Colonic mucosa (tissue), 4 donors: ENCODE measurements around the gene MED23. TPM values are rescaled to one million over a fixed set of nuclear protein-coding genes. Genes with fewer than 3 reads are reported as not detected.

Source experiments
- DNase-seq: peaks from one replicate; pipeline ENCODE4 v3.0.0-alpha.2; 2020
- H3K27ac ChIP-seq: fragments of 200-600 bp; one replicate; pipeline ENCODE4 v1.8.0; 2021
- H3K27me3 ChIP-seq: fragments of 200-600 bp; one replicate; pipeline ENCODE4 v1.8.0; 2021
- H3K36me3 ChIP-seq: fragments of 200-600 bp; one replicate; pipeline ENCODE4 v1.8.0; 2021
- H3K4me1 ChIP-seq: fragments of 200-600 bp; one replicate; pipeline ENCODE4 v1.8.0; 2021; ENCODE audit warnings: mild to moderate bottlenecking
- H3K4me3 ChIP-seq: fragments of 200-600 bp; one replicate; pipeline ENCODE4 v1.8.0; 2021
- H3K9ac ChIP-seq, 2 donors: one replicate each; pipeline ENCODE4 v1.7.0; 2013; ENCODE audit warnings: control low read depth in 2 of 2, low read depth in 2 of 2, low read length in 2 of 2
- H3K9me3 ChIP-seq: fragments of 200-600 bp; one replicate; pipeline ENCODE4 v1.8.0; 2021
- intact Hi-C: fragments of 100-400 bp; cut with DNase I; formaldehyde crosslinking; loops from one replicate; pipeline ENCODE4 v1.14.1; 2022
- total RNA-seq, 2 donors: library from RNA; stranded (reverse); fragmentation: NEBNext Ultra II Directional in 1 of 2; extraction: Animal tissue kit (Norgen Biotek cat#: 25700) in 1 of 2; gene quantifications; one replicate each; pipeline ENCODE4 v1.2.1, GENCODE V29; 2021
- TF ChIP-seq, protein P1 (sequence below): fragments of 200-600 bp; IDR thresholded peaks from one replicate; pipeline ENCODE4 v1.8.0; 2022; ENCODE audit warnings: antibody characterized with exemption, mild to moderate bottlenecking
- donor health status: healthy.
- donor health status: DM: no; HTN: no; CAD: no.
- donor health status: DM: no; HTN: no; CAD: no.

Gene MED23
- total RNA-seq, 2 donors from 2014 or later: 24.5 to 36.5 TPM

DNA sequence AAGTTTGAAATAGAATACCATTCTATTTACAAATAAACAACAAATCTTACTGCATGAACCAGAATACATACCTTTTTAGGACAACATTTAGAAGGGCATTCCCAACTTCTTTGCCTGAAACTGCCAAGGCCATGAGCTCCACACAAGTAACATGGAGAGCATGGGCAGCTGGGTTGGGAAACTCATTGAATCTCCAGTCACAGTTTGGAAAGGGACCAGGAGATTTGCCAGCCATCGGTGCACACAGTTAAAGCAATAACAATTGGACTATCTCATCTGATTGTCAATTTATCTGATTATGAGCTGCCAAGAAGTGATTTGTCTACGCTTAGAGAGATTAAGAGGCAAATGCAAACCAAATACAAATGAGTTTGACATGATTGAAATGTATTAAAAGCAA is 35.1 kb downstream of the MED23 start:
- no peak overlapping the region for H3K4me3 ChIP-seq
- no peaks in the 10 kb centered on the region for H3K4me1 ChIP-seq
- no peaks in the 10 kb centered on the region for H3K9me3 ChIP-seq
- TF ChIP-seq, protein P1, sequence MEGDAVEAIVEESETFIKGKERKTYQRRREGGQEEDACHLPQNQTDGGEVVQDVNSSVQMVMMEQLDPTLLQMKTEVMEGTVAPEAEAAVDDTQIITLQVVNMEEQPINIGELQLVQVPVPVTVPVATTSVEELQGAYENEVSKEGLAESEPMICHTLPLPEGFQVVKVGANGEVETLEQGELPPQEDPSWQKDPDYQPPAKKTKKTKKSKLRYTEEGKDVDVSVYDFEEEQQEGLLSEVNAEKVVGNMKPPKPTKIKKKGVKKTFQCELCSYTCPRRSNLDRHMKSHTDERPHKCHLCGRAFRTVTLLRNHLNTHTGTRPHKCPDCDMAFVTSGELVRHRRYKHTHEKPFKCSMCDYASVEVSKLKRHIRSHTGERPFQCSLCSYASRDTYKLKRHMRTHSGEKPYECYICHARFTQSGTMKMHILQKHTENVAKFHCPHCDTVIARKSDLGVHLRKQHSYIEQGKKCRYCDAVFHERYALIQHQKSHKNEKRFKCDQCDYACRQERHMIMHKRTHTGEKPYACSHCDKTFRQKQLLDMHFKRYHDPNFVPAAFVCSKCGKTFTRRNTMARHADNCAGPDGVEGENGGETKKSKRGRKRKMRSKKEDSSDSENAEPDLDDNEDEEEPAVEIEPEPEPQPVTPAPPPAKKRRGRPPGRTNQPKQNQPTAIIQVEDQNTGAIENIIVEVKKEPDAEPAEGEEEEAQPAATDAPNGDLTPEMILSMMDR: no peak
- intact Hi-C loops: no loop called here
- peaks cover 28% of the 10 kb centered on the region for H3K36me3 ChIP-seq
- DNase-seq: no peak
- H3K27ac ChIP-seq: no peak overlapping the region
- no peak overlapping the region for H3K9ac ChIP-seq
- H3K27me3 ChIP-seq: no peaks in the 10 kb centered on the region

DNA sequence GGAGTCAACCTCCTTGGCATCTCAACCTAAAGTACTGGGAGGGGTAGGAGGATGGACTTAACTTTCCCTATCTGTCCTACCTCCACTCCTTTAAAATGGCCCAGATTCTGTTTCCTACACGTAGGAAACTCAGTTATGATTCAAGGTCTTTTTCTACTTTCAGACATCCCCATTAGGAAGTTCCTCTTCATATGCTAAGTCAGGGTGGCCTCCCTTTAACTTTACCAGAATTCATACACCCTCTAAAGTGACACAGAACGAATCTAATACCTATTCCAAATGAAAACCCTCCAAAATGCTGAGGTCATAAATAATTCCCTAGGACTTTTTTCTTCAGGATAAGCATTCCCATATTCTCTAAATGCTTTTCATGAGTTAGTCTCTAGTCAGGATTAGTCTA is 39.4 kb downstream of the MED23 start:
- TF ChIP-seq, protein P1: no peak
- Histone ChIP-seq H3K27ac (no peak overlapping the region), H3K4me1 (no peaks in the 10 kb centered on the region), H3K9me3 (no peaks in the 10 kb centered on the region), H3K36me3 (peaks cover 11% of the 10 kb centered on the region), H3K27me3 (no peaks in the 10 kb centered on the region), H3K9ac (no peak overlapping the region), H3K4me3 (no peak overlapping the region)
- no peak for DNase-seq
- intact Hi-C loops: no loop called here

DNA sequence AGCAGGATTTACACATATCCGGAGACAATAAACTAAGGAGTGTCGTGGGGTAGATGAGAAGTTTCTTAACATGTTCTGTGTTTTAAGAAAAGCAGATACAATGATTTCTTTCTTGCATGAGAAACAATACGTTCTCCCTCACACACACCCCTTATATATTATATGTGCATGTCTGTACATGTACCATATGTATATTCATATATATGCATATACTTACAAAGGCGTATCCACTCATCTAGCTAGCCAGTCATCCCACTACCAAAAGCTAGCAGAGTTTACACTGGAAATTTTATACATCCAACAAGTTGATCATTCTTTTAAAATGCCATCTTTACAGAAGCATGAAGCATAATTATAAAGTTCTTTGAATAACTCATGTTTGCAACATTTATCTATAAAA is 40.1 kb downstream of the MED23 start:
- no peak overlapping the region for H3K9ac ChIP-seq
- H3K27me3 ChIP-seq: no peaks in the 10 kb centered on the region
- TF ChIP-seq, protein P1: no peak
- no peak overlapping the region for H3K27ac ChIP-seq
- intact Hi-C loops: no loop called here
- H3K4me1 ChIP-seq: no peaks in the 10 kb centered on the region
- H3K36me3 ChIP-seq: peaks cover 11% of the 10 kb centered on the region
- no peaks in the 10 kb centered on the region for H3K9me3 ChIP-seq
- H3K4me3 ChIP-seq: no peak overlapping the region
- no peak for DNase-seq

DNA sequence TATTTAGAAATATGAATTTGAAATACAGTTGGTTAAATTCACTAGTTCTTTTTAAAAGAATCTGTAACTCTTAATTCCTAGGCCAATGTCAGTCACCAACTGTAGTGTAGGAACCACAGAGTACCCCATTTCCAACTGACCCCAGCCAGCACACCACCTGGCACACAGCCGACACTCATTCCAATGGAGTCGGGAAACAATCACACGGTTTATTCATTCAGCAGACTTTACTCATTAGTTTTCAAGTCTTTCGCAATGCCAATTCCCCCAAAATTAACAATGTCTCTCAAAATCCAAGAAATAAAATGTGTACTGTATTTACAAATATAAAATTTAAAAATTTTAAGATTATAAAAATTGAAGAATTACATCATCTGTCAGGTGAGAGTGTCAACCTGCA is 41.5 kb downstream of the MED23 start:
- DNase-seq: no peak
- H3K36me3 ChIP-seq: peaks cover 6% of the 10 kb centered on the region
- H3K9me3 ChIP-seq: no peaks in the 10 kb centered on the region
- H3K4me3 ChIP-seq: no peak overlapping the region
- H3K9ac ChIP-seq: no peak overlapping the region
- intact Hi-C loops: no loop called here
- TF ChIP-seq, protein P1: no peak
- H3K27ac ChIP-seq: no peak overlapping the region
- H3K4me1 ChIP-seq: no peaks in the 10 kb centered on the region
- no peaks in the 10 kb centered on the region for H3K27me3 ChIP-seq

DNA sequence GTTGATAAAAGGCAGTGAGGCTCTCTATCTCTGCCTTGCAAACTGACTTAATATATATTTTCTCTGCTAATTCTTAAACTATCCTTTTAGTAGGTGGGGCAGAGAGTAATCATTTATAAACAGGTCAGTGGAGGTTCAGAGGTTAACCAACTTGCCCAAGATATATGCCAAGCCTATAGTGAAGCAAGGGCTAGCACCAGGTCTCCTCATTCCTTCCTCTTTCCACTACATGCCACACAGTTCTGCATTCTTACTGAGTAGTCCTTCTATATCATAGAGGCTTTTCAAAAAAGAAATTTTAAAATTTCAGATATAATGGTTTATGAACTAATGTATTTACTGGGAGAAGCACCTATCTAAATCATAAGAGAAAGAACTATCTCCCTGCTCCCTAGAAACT is 46.5 kb downstream of the MED23 start:
- no peak overlapping the region for H3K9ac ChIP-seq
- TF ChIP-seq, protein P1: no peak
- no peaks in the 10 kb centered on the region for H3K36me3 ChIP-seq

More for the DNA sequence above, 46.5 kb downstream of the MED23 start:
- no peak for DNase-seq
- no peaks in the 10 kb centered on the region for H3K27me3 ChIP-seq
- H3K27ac ChIP-seq: no peak overlapping the region
- H3K4me1 ChIP-seq: no peaks in the 10 kb centered on the region
- intact Hi-C loops: no loop called here
- H3K9me3 ChIP-seq: no peaks in the 10 kb centered on the region
- no peak overlapping the region for H3K4me3 ChIP-seq
